ENCODE measurements around the gene PHACTR3. TPM values are rescaled to one million over a fixed set of nuclear protein-coding genes. Genes with fewer than 3 reads are reported as not detected.

The PHACTR3 gene
- total RNA-seq, 1 donor from 2014 or later: 0.06 TPM

- DNase-seq (ENCODE audit: low read depth): no peak
- H3K4me3 ChIP-seq (ENCODE audit: low read depth, low read length): no peak overlapping the region
- no peak for TF ChIP-seq CTCF (conservative IDR thresholded peaks at IDR 0.05; ENCODE audit: low read depth, low read length)
Observed at GRCh38 chr20:59676126-59676850, 71.9 kb downstream of the PHACTR3 start.

- no peak overlapping the region for H3K4me3 ChIP-seq (ENCODE audit: low read depth, low read length)
- DNase-seq (ENCODE audit: low read depth): no peak
- no peak for TF ChIP-seq CTCF (conservative IDR thresholded peaks at IDR 0.05; ENCODE audit: low read depth, low read length)
Observed at GRCh38 chr20:59676851-59677182, 72.5 kb downstream of the PHACTR3 start.

GRCh38 chr20:59677586-59677985 is 73.2 kb downstream of the PHACTR3 start:
- no peak for DNase-seq (ENCODE audit: low read depth)
- no peak overlapping the region for H3K4me3 ChIP-seq (ENCODE audit: low read depth, low read length)
- TF ChIP-seq CTCF (conservative IDR thresholded peaks at IDR 0.05; ENCODE audit: low read depth, low read length): no peak

DNA sequence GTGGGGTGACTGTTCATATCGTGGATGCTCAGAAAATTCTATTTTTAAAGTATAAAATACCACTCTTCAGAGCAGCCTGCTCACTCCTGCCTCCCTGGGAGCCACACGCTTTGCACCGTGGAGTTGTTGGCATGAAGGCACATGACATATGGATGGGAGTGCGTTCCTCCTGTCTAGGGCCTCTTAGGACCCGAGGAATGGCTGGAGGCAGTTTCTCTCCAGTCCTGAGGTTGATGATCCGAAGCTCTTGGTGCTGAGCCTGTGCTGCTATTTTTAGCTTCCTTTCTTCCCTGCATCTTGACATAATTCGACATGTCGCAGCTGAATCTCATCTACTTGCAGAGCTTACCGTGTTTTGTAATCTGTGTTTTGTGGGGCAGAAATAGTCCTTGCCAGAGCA is 73.9 kb downstream of the PHACTR3 start:
- no peak for TF ChIP-seq CTCF (conservative IDR thresholded peaks at IDR 0.05; ENCODE audit: low read depth, low read length)
- DNase-seq (ENCODE audit: low read depth): no peak

DNA sequence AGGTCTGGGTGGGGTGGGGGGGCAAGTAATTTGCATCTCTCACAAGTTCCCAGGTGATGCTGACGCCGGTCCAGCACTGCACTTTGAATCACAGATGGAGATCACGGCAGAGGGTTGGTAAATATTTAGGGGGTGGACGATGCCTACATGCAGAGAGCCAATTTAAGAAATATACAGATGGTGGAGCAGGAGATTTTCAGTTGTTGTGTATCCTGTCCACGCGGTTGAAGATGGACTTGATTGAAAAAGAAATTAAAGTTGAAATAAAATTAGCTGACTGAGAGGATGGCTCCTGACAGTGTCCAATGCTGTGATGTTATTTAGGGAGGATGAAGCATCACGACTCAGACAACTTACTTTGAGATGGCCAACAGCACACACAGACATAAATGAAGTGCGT is 74.6 kb downstream of the PHACTR3 start:
- no peak overlapping the region for H3K4me3 ChIP-seq (ENCODE audit: low read depth, low read length)
- DNase-seq (ENCODE audit: low read depth): no peak
- TF ChIP-seq CTCF (conservative IDR thresholded peaks at IDR 0.05; ENCODE audit: low read depth, low read length): no peak

More for the DNA sequence above, 73.9 kb downstream of the PHACTR3 start:
- H3K4me3 ChIP-seq (ENCODE audit: low read depth, low read length): no peak overlapping the region

GRCh38 chr20:59680148-59680650 is 75.9 kb downstream of the PHACTR3 start:
- no peak for TF ChIP-seq CTCF (conservative IDR thresholded peaks at IDR 0.05; ENCODE audit: low read depth, low read length)
- H3K4me3 ChIP-seq (ENCODE audit: low read depth, low read length): no peak overlapping the region
- no peak for DNase-seq (ENCODE audit: low read depth)

GRCh38 chr20:59680852-59681251 is 76.5 kb downstream of the PHACTR3 start:
- no peak overlapping the region for H3K4me3 ChIP-seq (ENCODE audit: low read depth, low read length)
- TF ChIP-seq CTCF (conservative IDR thresholded peaks at IDR 0.05; ENCODE audit: low read depth, low read length): no peak
- no peak for DNase-seq (ENCODE audit: low read depth)
